Osteocyte (in vitro differentiated cells): ENCODE data around the gene EFR3B. TPM values are rescaled to one million over a fixed set of nuclear protein-coding genes. Genes with fewer than 3 reads are reported as not detected.

Experiments
- DNase-seq: peaks from one replicate; pipeline ENCODE4 v3.0.0; 2021; ENCODE audit warnings: mixed read lengths; ENCODE audit not compliant: unreplicated experiment; ENCODE audit errors: extremely low spot score
- H3K27ac Mint-ChIP-seq: one replicate; pipeline ENCODE4 v1.8.0; 2021; ENCODE audit warnings: mild to moderate bottlenecking, mixed read lengths; ENCODE audit not compliant: unreplicated experiment
- H3K27me3 Mint-ChIP-seq: one replicate; pipeline ENCODE4 v1.8.0; 2021; ENCODE audit warnings: mixed read lengths; ENCODE audit not compliant: unreplicated experiment
- H3K36me3 Mint-ChIP-seq: one replicate; pipeline ENCODE4 v1.8.0; 2021; ENCODE audit warnings: mixed read lengths; ENCODE audit not compliant: unreplicated experiment
- H3K4me1 Mint-ChIP-seq: one replicate; pipeline ENCODE4 v1.8.0; 2021; ENCODE audit warnings: mixed read lengths; ENCODE audit not compliant: unreplicated experiment
- H3K4me3 Mint-ChIP-seq: one replicate; pipeline ENCODE4 v1.8.0; 2021; ENCODE audit warnings: mild to moderate bottlenecking, moderate library complexity, mixed read lengths; ENCODE audit not compliant: unreplicated experiment
- H3K9me3 Mint-ChIP-seq: one replicate; pipeline ENCODE4 v1.8.0; 2021; ENCODE audit warnings: mixed read lengths; ENCODE audit not compliant: unreplicated experiment
- total RNA-seq: library from RNA; stranded (reverse); gene quantifications from 2 replicates; pipeline ENCODE4 v1.2.1, GENCODE V29; 2021
- TF ChIP-seq, protein P1 (sequence below): fragments of 200-600 bp; sonication (generic); IDR thresholded peaks from 2 replicates; pipeline ENCODE4 v1.5.0; 2021; ENCODE audit warnings: antibody characterized with exemption, mild to moderate bottlenecking, moderate library complexity

Gene EFR3B
- total RNA-seq, 1 donor from 2014 or later = 1.3 TPM

DNA sequence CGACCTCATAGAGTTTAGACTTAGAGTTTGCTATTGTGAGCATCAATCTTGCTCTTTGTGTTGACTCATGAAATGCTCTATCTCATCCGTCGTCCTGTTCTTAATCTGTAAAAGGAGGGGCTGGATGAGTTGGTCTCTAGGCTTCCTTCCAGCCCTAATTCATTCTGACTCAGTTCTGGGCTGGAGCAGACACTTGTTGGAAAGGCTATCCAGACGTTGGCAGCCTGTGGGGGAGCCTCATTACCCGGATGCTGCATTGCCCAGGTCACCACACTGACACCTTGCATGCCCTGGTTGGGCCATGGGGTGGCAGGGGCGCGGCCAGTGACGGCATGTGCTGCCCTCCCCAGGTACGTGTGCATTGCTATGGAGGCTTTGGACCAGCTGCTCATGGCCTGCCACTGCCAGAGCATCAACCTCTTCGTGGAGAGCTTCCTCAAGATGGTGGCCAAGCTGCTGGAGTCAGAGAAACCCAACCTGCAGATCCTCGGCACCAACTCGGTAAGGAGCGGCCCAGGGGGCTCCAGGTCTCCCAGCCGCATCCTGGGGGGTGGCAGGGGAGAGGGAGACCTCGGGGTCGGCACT lies 61.5 kb downstream of the EFR3B start:
- no peaks in the 10 kb centered on the region for H3K36me3 Mint-ChIP-seq
- DNase-seq = no peak
- H3K4me3 Mint-ChIP-seq = no peak overlapping the region
- no peak overlapping the region for H3K27ac Mint-ChIP-seq
- H3K27me3 Mint-ChIP-seq = no peaks in the 10 kb centered on the region
- no peaks in the 10 kb centered on the region for H3K9me3 Mint-ChIP-seq
- peaks cover 9% of the 10 kb centered on the region for H3K4me1 Mint-ChIP-seq
- TF ChIP-seq, protein P1, sequence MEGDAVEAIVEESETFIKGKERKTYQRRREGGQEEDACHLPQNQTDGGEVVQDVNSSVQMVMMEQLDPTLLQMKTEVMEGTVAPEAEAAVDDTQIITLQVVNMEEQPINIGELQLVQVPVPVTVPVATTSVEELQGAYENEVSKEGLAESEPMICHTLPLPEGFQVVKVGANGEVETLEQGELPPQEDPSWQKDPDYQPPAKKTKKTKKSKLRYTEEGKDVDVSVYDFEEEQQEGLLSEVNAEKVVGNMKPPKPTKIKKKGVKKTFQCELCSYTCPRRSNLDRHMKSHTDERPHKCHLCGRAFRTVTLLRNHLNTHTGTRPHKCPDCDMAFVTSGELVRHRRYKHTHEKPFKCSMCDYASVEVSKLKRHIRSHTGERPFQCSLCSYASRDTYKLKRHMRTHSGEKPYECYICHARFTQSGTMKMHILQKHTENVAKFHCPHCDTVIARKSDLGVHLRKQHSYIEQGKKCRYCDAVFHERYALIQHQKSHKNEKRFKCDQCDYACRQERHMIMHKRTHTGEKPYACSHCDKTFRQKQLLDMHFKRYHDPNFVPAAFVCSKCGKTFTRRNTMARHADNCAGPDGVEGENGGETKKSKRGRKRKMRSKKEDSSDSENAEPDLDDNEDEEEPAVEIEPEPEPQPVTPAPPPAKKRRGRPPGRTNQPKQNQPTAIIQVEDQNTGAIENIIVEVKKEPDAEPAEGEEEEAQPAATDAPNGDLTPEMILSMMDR = no peak

DNA sequence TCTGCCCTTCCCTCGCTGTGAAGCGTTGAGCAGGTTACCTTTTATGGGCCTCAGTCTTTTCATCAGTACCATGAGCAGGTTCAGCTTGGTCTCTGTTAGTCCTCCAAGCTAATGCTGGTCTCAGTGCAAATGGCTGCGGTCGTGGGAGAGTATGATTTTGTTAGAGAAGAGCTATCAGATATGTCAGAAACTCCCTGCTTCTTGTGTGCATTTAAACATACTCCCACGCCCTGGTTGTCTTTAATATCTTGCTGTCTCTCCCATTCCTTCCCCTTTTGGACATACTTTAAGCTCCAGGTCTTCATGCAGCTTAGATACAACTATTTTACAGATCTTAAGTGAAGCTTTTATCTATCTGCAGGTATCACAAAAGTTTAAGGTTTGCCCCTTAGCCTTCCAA lies 62.9 kb downstream of the EFR3B start:
- no peak for DNase-seq
- Mint-ChIP-seq H3K4me1 (no peaks in the 10 kb centered on the region), H3K9me3 (no peaks in the 10 kb centered on the region), H3K4me3 (no peak overlapping the region), H3K36me3 (no peaks in the 10 kb centered on the region), H3K27me3 (no peaks in the 10 kb centered on the region), H3K27ac (no peak overlapping the region)
- TF ChIP-seq, protein P1 = no peak

DNA sequence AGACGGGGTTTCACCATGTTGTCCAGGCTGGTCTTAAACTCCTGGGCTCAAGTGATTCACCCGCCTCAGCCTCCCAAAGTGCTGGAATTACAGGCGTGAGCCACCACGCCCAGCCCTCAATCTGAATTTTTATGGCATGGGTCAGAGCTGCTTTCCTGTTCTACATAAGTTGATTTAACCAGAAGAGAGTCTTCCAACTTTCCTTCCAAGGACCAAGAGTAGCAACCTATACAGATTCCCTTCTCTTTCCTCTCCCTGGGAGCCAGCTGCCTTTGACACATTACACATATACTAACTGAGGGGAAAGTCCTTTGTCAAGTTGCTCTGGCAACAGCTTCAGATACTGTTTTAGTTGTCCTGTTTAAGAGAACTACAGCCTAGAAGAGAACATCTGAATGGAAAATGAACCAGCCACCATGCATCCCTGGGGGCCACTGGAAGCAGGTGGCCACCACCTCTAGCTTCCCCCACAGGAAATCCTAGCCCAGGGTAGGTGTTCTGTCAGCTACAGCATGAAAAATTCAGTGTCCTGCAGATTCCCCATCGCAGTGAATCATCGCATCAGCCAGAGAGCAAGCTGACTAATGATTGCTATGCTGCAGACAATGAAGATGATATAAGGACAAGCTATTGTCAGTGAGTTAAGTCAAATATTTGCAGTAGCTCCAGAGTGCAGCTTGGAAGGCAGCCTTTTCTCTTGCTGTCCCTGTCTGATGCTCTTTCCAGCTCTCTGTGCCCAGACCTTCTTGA lies 63.6 kb downstream of the EFR3B start:
- Mint-ChIP-seq H3K27me3 (no peaks in the 10 kb centered on the region), H3K36me3 (no peaks in the 10 kb centered on the region), H3K4me1 (no peaks in the 10 kb centered on the region), H3K4me3 (no peak overlapping the region), H3K27ac (no peak overlapping the region), H3K9me3 (no peaks in the 10 kb centered on the region)
- TF ChIP-seq, protein P1 = no peak
- no peak for DNase-seq

DNA sequence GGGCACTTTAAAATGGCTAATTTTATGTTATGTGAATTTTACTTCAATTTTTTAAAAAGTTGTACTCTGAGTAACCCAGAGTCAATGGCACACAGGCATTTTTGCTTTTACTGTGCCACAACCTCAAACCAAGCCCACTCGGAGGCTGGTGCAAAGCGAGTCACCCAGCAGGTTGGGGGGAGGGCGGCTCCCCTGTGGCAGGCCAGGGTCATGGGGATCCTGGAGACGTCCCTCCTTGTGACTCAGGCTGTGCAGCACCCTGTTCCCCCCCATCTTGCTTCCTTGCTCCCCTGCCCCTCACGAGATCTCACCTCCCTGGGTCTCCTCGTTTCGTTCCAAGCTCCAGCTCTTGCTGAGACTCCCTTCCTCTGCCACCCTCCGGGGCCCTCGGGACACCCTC lies 67.9 kb downstream of the EFR3B start:
- Mint-ChIP-seq H3K9me3 (no peaks in the 10 kb centered on the region), H3K27ac (no peak overlapping the region), H3K36me3 (no peaks in the 10 kb centered on the region), H3K4me1 (no peaks in the 10 kb centered on the region), H3K4me3 (no peak overlapping the region), H3K27me3 (no peaks in the 10 kb centered on the region)
- TF ChIP-seq, protein P1 = no peak
- no peak for DNase-seq

DNA sequence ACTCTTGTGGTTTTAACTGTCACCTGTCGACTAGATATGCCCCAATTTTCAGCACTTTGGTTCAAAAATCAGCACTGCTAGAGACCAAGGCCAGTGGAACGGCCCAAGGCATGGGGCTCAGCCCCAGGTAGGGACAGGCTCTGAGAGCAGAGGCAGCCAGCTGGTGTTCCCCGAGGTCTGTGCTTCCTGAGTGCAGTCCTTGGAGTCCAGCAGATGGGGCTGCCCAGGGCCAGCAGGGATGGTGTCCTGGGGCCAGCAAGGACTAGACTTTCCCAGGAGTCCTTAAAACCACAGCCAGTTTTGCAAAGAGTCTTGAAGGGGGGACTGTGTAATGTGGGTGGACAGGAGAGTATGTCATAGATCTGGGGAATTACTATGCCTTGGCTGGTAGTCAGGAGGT lies 70.2 kb downstream of the EFR3B start:
- Mint-ChIP-seq H3K9me3 (no peaks in the 10 kb centered on the region), H3K4me1 (no peaks in the 10 kb centered on the region), H3K27me3 (no peaks in the 10 kb centered on the region), H3K36me3 (no peaks in the 10 kb centered on the region), H3K4me3 (no peak overlapping the region), H3K27ac (no peak overlapping the region)
- no peak for DNase-seq
- TF ChIP-seq, protein P1 = no peak
